GM12801 (cell line): ENCODE measurements around the gene RILPL1.

Experiments used
- CTCF ChIP-seq: IDR thresholded peaks from one replicate; pipeline ENCODE4 v1.5.1; 2011; ENCODE audit warnings: control low read depth; ENCODE audit not compliant: insufficient read length; ENCODE audit errors: extremely low read depth

RILPL1 gene

DNA sequence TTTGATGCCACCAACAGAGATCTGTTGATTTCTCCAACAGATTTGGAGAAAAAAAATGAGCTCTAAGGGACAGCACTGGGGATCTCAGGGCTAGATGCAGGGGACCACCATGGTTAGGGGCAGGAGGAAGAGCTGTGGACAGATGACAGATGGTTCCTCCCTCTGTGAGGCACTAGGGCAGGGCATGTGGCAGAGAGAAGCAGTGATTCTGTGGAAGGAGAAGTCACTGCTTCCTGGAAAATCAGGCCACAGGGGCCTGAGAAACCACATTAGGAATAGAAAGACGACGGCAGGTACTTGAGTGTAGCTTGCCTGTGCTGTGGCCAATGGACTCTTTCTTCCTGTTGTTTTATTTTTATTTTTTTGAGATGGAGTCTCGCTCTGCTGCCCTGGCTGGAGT is 25.9 kb upstream of the RILPL1 start:
- TF ChIP-seq CTCF: no peak

DNA sequence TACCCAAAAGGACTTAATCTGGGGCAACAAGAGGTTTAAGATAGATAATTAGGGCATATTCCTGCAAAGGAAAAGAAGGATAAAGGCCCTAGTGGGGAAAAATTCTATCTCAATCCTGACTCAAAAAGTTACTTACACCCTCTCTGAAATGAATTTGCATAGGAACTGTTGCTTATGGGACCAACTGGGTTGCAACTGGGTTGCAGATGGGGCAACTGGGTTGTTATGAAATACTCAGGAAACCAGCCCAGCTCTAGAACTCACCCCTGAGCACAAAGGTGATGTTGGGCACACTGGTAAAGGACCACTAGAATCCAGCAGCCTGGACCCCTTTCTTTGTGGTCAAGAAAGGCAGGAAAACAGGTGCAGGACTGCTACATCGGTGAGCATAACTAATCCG is 17.2 kb upstream of the RILPL1 start:
- TF ChIP-seq CTCF: no peak

- no peak for TF ChIP-seq CTCF
Observed at GRCh38 chr12:123548107-123548506, 14.6 kb upstream of the RILPL1 start.

GRCh38 chr12:123546281-123546680 is 12.8 kb upstream of the RILPL1 start:
- TF ChIP-seq CTCF: no peak

DNA sequence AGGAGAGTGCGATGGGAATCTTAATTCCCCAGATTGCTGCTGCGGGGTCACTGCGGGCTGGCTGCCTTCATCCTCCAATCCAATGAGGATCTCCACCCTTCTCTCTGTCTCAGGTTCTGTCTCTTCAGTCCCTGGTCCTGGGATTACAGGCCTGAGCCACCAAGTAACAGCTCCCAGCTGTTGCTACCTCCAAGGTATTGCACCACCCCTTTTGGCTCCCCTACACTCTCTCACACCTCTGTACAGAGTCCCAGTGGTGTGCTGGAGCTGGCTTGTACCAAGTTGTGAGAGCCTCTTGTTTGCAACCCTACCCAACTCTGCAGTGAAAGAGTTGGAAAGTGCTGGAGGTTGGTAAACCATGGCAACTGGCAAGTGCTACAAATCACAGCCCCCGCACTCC is 10.0 kb upstream of the RILPL1 start:
- no peak for TF ChIP-seq CTCF

DNA sequence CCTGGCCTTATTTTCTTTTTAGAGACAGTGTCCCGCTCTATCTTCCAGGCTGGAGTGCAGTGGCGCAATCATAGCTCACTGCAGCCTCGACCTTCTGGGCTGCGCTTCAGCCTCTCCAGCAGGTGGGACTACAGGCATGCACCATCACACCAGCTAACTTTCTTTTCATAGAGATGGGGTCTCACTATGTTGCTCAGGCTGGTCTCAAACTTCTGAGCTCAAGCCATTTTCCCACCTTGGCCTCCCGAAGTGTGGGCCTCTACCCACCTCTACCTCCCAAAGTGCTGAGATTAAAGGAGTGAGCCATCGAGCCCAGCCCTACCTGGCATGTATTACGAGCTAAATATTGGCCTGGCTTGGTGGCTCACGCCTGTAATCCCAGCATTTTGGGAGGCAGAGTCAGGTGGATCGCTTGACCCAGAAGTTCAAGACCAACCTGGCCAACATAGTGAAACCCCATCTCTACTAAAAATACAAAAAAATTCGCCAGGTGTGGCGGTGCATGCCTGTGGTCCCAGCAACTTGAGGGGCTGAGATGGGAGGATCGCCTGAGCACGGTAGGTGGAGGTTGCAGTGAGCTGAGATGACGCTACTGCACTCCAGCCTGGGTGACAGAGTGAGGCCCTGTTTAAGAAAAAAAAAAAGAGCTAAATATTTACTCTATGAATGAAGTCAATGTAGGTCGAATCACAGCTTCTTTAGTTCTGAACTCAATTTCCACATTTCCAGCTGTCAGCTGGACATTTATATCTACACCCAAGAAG is 7.6 kb upstream of the RILPL1 start:
- no peak for TF ChIP-seq CTCF

GRCh38 chr12:123532808-123533649 is 490 bp downstream of the RILPL1 start:
- no peak for TF ChIP-seq CTCF
